SU-DHL-6 (cell line): ENCODE data around the gene ZNF77.
"Not testable (repeated sequence)": the region's sequence is repeated elsewhere in the genome, so short reads cannot be mapped to it uniquely, and the experiment has no call there.

ENCODE experiments used
- H2AFZ ChIP-seq: fragments of 200-600 bp; sonication (generic); 2 replicates; pipeline ENCODE4 v1.6.1; 2014; ENCODE audit warnings: low read depth, mild to moderate bottlenecking, moderate library complexity, mixed read lengths, antibody characterized with exemption, low read length; ENCODE audit not compliant: severe bottlenecking
- H3F3A ChIP-seq: fragments of 200-600 bp; shearing (Covaris generic); 2 replicates; pipeline ENCODE4 v1.6.0; 2016; ENCODE audit warnings: antibody characterized with exemption, mild to moderate bottlenecking; ENCODE audit not compliant: insufficient read depth
- H3K27ac ChIP-seq: fragments of 200-600 bp; sonication (generic); 2 replicates; pipeline ENCODE4 v1.5.1; 2016; ENCODE audit warnings: low read depth, mild to moderate bottlenecking, low read length, moderate library complexity, mixed read lengths
- H3K27me3 ChIP-seq: fragments of 200-600 bp; sonication (generic), shearing (Covaris generic); 2 replicates; pipeline ENCODE4 v1.6.0; 2014; ENCODE audit warnings: mild to moderate bottlenecking, low read length
- H3K36me3 ChIP-seq: fragments of 200-600 bp; sonication (generic); 2 replicates; pipeline ENCODE4 v1.6.1; 2014; ENCODE audit warnings: mild to moderate bottlenecking, low read length, mixed read lengths
- H3K4me2 ChIP-seq: fragments of 300-600, 200-600 bp; shearing (Covaris generic), sonication (generic); 2 replicates; pipeline ENCODE4 v1.6.0; 2014; ENCODE audit warnings: low read length, low read depth, mild to moderate bottlenecking; ENCODE audit not compliant: poor library complexity, severe bottlenecking
- H3K4me3 ChIP-seq: fragments of 200-600 bp; sonication (generic); 2 replicates; pipeline ENCODE4 v1.5.1; 2014; ENCODE audit warnings: antibody characterized with exemption, low read length, mild to moderate bottlenecking, mixed read lengths; ENCODE audit not compliant: insufficient read depth, poor library complexity, severe bottlenecking
- H3K79me2 ChIP-seq: fragments of 200-600 bp; sonication (generic); 2 replicates; pipeline ENCODE4 v1.6.1; 2014; ENCODE audit warnings: mild to moderate bottlenecking, low read length, moderate library complexity; ENCODE audit not compliant: insufficient read depth
- H3K9ac ChIP-seq: fragments of 200-600 bp; sonication (generic); 2 replicates; pipeline ENCODE4 v1.7.0; 2014; ENCODE audit warnings: mild to moderate bottlenecking, low read length
- H3K9me2 ChIP-seq: fragments of 200-600 bp; sonication (generic); replicated peaks from 2 replicates; pipeline ENCODE4 v1.6.1; 2014; ENCODE audit warnings: low read length; ENCODE audit not compliant: insufficient read depth
- H3K9me3 ChIP-seq: fragments of 200-600 bp; sonication (generic); 2 replicates; pipeline ENCODE4 v1.6.1; 2014; ENCODE audit warnings: low read length, mixed read lengths; ENCODE audit not compliant: insufficient read depth
- H4K20me1 ChIP-seq: fragments of 200-600 bp; sonication (generic); 2 replicates; pipeline ENCODE4 v1.6.1; 2014; ENCODE audit warnings: low read depth, mild to moderate bottlenecking, antibody characterized with exemption, low read length, moderate library complexity, mixed read lengths
- EZH2phosphoT487 ChIP-seq: fragments of 200-600 bp; sonication (generic), shearing (Covaris generic); conservative IDR thresholded peaks from 2 replicates; pipeline ENCODE4 v1.6.1; 2018; ENCODE audit warnings: mild to moderate bottlenecking, antibody characterized with exemption, low read length, moderate library complexity, mixed read lengths
- TF ChIP-seq, protein P1 (sequence below): fragments of 200-600 bp; sonication (generic); IDR thresholded peaks from one replicate; pipeline ENCODE4 v1.5.1; 2017; ENCODE audit warnings: antibody characterized with exemption, mild to moderate bottlenecking, low read length, moderate library complexity; ENCODE audit not compliant: insufficient read depth, poor library complexity, severe bottlenecking

Gene ZNF77

DNA sequence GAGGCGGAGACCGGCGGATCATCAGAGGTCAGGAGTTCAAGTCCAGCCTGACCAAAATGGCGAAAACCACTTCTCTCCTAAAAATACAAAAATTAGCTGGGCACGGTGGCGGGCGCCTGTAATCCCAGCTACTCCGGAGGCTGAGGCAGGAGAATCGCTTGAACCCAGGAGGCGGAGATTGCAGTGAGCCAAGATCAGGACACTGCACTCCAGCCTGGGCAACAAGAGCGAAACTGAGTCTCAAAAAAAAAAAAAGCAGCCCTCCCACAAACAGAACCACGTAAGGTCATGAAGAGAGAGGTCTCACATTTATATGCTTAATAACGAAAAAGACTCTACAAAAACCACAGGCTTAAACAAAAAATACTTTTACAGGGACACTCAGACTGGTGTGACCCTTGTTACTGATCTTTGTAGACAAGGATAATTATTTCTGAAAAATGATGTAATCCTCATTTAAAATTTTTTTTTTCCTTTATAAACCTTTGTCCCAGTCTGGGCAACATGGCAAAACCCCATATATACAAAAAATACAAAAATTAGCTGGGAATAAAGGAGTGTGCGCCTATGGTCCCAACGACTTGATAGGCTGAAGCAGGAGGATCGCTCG lies 909 bp upstream of the ZNF77 start:
- H3F3A ChIP-seq: 0 out of 2 replicates have a peak, but pooled peaks cover 2% of the 10 kb centered on the region
- no peak overlapping the region for H3K9ac ChIP-seq
- H3K9me2 ChIP-seq: no peaks in the 10 kb centered on the region
- no peak overlapping the region for H3K27ac ChIP-seq
- H3K79me2 ChIP-seq: peaks cover 10% of the 10 kb centered on the region
- no peaks in the 10 kb centered on the region for H3K27me3 ChIP-seq
- no peaks in the 10 kb centered on the region for H3K9me3 ChIP-seq
- no peak overlapping the region for H3K4me3 ChIP-seq
- no peaks in the 10 kb centered on the region for H4K20me1 ChIP-seq
- TF ChIP-seq, protein P1, sequence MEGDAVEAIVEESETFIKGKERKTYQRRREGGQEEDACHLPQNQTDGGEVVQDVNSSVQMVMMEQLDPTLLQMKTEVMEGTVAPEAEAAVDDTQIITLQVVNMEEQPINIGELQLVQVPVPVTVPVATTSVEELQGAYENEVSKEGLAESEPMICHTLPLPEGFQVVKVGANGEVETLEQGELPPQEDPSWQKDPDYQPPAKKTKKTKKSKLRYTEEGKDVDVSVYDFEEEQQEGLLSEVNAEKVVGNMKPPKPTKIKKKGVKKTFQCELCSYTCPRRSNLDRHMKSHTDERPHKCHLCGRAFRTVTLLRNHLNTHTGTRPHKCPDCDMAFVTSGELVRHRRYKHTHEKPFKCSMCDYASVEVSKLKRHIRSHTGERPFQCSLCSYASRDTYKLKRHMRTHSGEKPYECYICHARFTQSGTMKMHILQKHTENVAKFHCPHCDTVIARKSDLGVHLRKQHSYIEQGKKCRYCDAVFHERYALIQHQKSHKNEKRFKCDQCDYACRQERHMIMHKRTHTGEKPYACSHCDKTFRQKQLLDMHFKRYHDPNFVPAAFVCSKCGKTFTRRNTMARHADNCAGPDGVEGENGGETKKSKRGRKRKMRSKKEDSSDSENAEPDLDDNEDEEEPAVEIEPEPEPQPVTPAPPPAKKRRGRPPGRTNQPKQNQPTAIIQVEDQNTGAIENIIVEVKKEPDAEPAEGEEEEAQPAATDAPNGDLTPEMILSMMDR: no peak
- no peak for TF ChIP-seq EZH2phosphoT487
- no peak overlapping the region for H3K4me2 ChIP-seq
- no peak overlapping the region for H2AFZ ChIP-seq
- H3K36me3 ChIP-seq: no peaks in the 10 kb centered on the region

DNA sequence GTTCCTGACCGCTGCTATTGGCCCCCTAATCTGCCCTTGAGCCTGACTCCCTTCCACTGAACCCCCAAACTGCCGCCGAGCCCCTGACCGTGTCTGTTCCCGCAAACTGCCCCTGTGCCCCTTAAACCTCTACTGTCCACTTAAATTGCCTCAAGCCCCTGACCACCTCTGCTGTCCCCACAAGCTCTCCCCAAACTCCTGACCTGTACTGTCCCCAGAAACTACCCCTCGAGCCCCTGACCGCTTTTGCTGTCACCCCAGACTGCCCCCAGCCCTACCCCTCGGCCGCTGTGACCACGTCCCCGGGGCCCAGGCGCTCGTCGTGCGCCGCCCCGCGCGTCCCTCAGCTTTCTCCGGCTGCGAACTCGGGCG lies 382 bp downstream of the ZNF77 start:
- 0 out of 2 replicates have a peak, but pooled peaks cover 2% of the 10 kb centered on the region for H3F3A ChIP-seq
- no peaks in the 10 kb centered on the region for H3K27me3 ChIP-seq
- no peaks in the 10 kb centered on the region for H3K9me3 ChIP-seq
- H3K4me2 ChIP-seq: no peak overlapping the region
- no peak overlapping the region for H3K9ac ChIP-seq
- no peak overlapping the region for H3K4me3 ChIP-seq
- H2AFZ ChIP-seq: no peak overlapping the region
- no peaks in the 10 kb centered on the region for H4K20me1 ChIP-seq
- H3K27ac ChIP-seq: no peak overlapping the region
- peaks cover 1% of the 10 kb centered on the region for H3K79me2 ChIP-seq
- no peaks in the 10 kb centered on the region for H3K9me2 ChIP-seq
- no peaks in the 10 kb centered on the region for H3K36me3 ChIP-seq
- no peak for TF ChIP-seq EZH2phosphoT487
- TF ChIP-seq, protein P1: no peak

DNA sequence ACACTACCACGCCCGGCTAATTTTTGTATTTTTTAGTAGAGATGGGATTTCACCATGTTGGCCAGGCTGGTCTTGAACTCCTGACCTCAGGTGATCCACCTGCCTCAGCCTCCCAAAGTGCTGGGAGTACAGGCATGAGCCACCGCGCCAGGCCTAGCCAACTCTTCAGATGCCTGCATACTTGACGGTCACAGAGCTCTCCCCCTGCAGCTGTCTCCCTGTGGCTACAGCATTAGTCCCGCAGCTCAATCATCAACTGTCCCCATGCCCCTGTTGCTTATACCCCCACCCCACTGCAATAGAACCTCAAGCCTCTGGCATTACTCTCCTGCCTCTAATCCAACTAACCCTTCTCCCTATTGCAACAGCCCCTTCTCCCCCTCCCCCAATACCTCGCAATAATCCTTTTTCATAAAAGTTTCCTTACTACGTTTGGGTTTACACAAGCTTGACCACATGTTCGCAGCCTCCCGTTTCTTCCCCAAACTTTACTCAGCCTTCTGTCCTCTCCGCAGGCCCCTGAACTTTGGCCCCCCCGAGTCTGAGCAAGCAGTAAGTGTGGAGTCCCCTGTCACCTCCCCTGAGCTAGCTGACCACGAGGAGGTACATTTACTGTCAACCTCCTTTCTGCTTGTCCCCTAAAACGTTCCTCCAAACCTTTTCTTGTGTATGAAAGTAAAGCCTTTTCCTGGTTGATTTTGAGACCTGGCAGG lies 1.7 kb downstream of the ZNF77 start:
- Histone ChIP-seq H2AFZ (no peak overlapping the region), H3K27me3 (no peaks in the 10 kb centered on the region), H3K4me3 (no peak overlapping the region), H3K27ac (no peak overlapping the region), H3K9me2 (no peaks in the 10 kb centered on the region), H3K36me3 (no peaks in the 10 kb centered on the region), H3K9ac (no peak overlapping the region), H4K20me1 (no peaks in the 10 kb centered on the region), H3F3A (no peaks in the 10 kb centered on the region), H3K4me2 (no peak overlapping the region), H3K9me3 (no peaks in the 10 kb centered on the region), H3K79me2 (no peaks in the 10 kb centered on the region)
- TF ChIP-seq, protein P1: no peak
- no peak for TF ChIP-seq EZH2phosphoT487

DNA sequence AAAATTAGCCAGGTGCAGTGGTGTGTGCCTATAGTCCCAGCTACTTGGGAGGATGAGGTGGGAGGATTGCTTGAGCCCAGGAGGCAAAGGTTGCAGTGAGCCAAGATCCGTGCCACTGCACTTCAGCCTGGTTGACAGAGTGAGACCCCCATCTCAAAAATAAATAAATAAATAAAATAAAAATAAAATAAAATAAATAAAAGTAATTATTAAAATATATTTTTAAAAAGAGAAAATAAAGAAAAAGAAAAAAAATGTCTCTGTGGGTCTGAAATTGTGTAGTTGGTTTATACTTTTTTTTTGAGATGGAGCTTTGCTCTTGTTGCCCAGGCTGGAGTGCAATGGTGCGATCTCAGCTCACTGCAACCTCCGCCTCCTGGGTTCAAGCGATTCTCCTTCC lies 8.9 kb downstream of the ZNF77 start:
- not testable (repeated sequence) for H4K20me1 ChIP-seq, H3K27me3 ChIP-seq, H3K9me2 ChIP-seq, H3F3A ChIP-seq, H3K4me3 ChIP-seq, H3K36me3 ChIP-seq, H2AFZ ChIP-seq, H3K9ac ChIP-seq, H3K4me2 ChIP-seq, H3K79me2 ChIP-seq, H3K27ac ChIP-seq
- H3K9me3 ChIP-seq: peaks cover 17% of the 10 kb centered on the region
